Liver (tissue), 3 donors: ENCODE data around the gene LTO1.

Experiments
- CTCF ChIP-seq: fragments of 150-350 bp; IDR thresholded peaks from 2 replicates; pipeline ENCODE4 v1.5.1; 2017; ENCODE audit warnings: improper control_type of control experiment, low read depth, low read length; ENCODE audit not compliant: missing input control
- GABPA ChIP-seq, 2 donors: IDR thresholded peaks in 1 of 2; conservative IDR thresholded peaks in 1 of 2; 2 replicates each; pipeline ENCODE4 v1.6.1; 2016; ENCODE audit warnings: antibody characterized with exemption in 2 of 2, mild to moderate bottlenecking in 1 of 2, moderate library complexity in 1 of 2
- donor health status: healthy.
- donor health status: healthy.

GRCh38 chr11:69664103-69664775, 10.9 kb downstream of the LTO1 start:
- TF ChIP-seq CTCF (no peak), GABPA (IDR thresholded peaks at IDR 0.05 in 1 of 2, conservative IDR thresholded peaks at IDR 0.05 in 1 of 2) (no peak)
